ENCODE measurements around the gene OPRD1.
"Not testable (repeated sequence)": the region's sequence is repeated elsewhere in the genome, so short reads cannot be mapped to it uniquely, and the experiment has no call there.

OPRD1 gene

DNA sequence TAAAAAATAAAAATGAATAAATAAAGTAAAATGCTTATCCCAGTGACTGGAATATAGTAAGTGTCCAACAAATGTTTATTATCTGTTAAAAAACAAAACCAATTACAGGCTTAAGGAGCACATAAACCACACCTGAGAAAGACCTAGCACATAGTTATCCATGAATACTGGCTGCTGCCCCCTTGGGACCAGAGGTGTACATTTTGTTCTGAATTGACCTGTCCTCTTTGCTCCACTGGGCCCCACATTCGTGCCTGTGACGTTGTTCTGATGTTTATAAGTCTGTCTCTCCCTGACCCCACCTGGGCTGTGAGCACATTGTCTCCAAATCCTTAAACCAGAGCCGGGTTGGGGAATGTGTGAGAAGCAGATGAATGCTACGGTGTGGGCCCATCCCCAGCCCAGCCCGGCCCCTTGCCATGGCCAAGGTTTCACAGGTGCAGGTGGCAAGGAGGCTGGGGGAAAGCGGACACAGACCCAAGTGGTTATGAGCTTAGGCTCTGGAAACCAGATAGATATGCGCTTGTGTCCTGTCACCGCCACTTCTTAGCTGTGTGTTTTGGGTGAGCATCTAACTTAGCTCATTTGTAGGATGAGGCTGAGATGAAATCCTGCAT lies 29.1 kb downstream of the OPRD1 start:
- Histone ChIP-seq H3K4me2 (ENCODE audit: low read length) (no peak overlapping the region), H3K36me3 (ENCODE audit: control insufficient read depth in 1 of 2, insufficient read depth in 2 of 2, low read length in 2 of 2) (no peaks in the 10 kb centered on the region), H3K79me2 (ENCODE audit: control insufficient read depth, insufficient read depth, low read length, poor library complexity) (no peaks in the 10 kb centered on the region), H2AK5ac (ENCODE audit: low read length) (no peak overlapping the region), H4K12ac (ENCODE audit: low read depth, low read length) (no peak overlapping the region), H3K23ac (ENCODE audit: low read length) (no peak overlapping the region), H3K4ac (ENCODE audit: low read depth, low read length) (no peak overlapping the region), H3K9me3 (ENCODE audit: insufficient read depth, low read depth, low read length) (no peaks in the 10 kb centered on the region), H3K79me1 (ENCODE audit: low read length) (no peaks in the 10 kb centered on the region), H2BK120ac (ENCODE audit: insufficient read depth, low read length, poor library complexity) (no peak overlapping the region), H2AFZ (ENCODE audit: insufficient read depth, low read length, poor library complexity) (no peak overlapping the region), H3K9ac (ENCODE audit: low read length) (no peak overlapping the region), H4K8ac (ENCODE audit: low read depth, low read length) (no peak overlapping the region), H3K14ac (ENCODE audit: low read length) (no peak overlapping the region), H3K4me3 (ENCODE audit: low read depth, low read length) (no peak overlapping the region), H4K91ac (ENCODE audit: low read depth, low read length) (no peak overlapping the region), H2BK12ac (ENCODE audit: low read length) (no peak overlapping the region), H3K4me1 (ENCODE audit: control insufficient read depth in 1 of 2, insufficient read depth in 2 of 2, low read length in 2 of 2) (no peaks in the 10 kb centered on the region), H3K27ac (ENCODE audit: low read depth, low read length) (no peak overlapping the region), H2BK5ac (ENCODE audit: low read depth, low read length, poor library complexity) (no peak overlapping the region), H3K18ac (ENCODE audit: low read length) (no peak overlapping the region), H3K27me3 (ENCODE audit: insufficient read depth, low read length) (no peaks in the 10 kb centered on the region)
- WGBS (ENCODE audit: extremely low coverage, insufficient coverage, insufficient read length) = no CpG with 5 or more reads among the region's 8 CpGs
- no peak for DNase-seq

DNA sequence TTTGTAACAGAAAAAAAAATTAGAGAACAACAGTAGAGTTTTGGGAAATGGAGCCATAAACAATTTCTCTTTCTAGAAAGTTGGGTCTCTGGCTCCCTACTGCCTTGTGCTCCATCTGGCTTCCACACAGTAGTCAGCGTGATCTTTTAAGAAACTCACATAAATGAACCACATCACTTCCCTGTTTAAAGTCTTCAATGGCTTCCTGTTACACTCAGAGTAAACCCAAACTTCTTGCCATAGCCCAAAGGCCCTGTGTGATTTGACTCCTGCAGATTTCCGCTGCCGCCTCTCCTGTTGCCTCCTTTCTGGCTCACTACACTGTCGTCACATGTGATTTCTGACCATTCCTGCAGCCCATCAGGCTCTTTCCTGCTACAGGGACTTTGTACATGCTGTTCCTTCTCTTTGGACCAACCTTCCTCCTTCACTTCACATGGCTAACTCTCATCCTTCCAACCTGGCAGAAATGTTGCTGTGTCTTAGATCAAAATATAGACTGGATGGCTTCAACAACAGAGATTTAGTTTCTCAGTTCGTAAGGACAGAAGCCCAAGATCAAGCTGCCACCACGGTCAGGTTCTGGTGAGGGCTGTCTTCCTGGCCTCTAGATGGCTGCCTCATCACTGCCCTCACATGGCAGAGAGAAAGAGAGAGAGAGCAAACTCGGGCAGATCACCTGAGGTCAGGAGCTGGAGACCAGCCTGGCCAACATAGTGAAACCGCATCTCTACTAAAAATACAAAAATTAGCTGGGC lies 34.0 kb downstream of the OPRD1 start:
- no peaks in the 10 kb centered on the region for H3K79me1 ChIP-seq (ENCODE audit: low read length)
- no peak overlapping the region for H3K18ac ChIP-seq (ENCODE audit: low read length)
- no peaks in the 10 kb centered on the region for H3K9me3 ChIP-seq (ENCODE audit: insufficient read depth, low read depth, low read length)
- H2BK5ac ChIP-seq (ENCODE audit: low read depth, low read length, poor library complexity) = no peak overlapping the region
- H4K91ac ChIP-seq (ENCODE audit: low read depth, low read length) = no peak overlapping the region
- no peaks in the 10 kb centered on the region for H3K36me3 ChIP-seq (ENCODE audit: control insufficient read depth in 1 of 2, insufficient read depth in 2 of 2, low read length in 2 of 2)
- DNase-seq = peak in 1 of 2 donors; percentile 8
- no peak overlapping the region for H4K12ac ChIP-seq (ENCODE audit: low read depth, low read length)
- H3K27ac ChIP-seq (ENCODE audit: low read depth, low read length) = no peak overlapping the region
- no peak overlapping the region for H3K4ac ChIP-seq (ENCODE audit: low read depth, low read length)
- H3K9ac ChIP-seq (ENCODE audit: low read length) = no peak overlapping the region
- no peak overlapping the region for H2AK5ac ChIP-seq (ENCODE audit: low read length)
- H3K4me2 ChIP-seq (ENCODE audit: low read length) = no peak overlapping the region
- no peaks in the 10 kb centered on the region for H3K4me1 ChIP-seq (ENCODE audit: control insufficient read depth in 1 of 2, insufficient read depth in 2 of 2, low read length in 2 of 2)
- no peak overlapping the region for H2AFZ ChIP-seq (ENCODE audit: insufficient read depth, low read length, poor library complexity)
- no peaks in the 10 kb centered on the region for H3K79me2 ChIP-seq (ENCODE audit: control insufficient read depth, insufficient read depth, low read length, poor library complexity)
- no peaks in the 10 kb centered on the region for H3K27me3 ChIP-seq (ENCODE audit: insufficient read depth, low read length)
- H3K4me3 ChIP-seq (ENCODE audit: low read depth, low read length) = no peak overlapping the region
- H3K14ac ChIP-seq (ENCODE audit: low read length) = no peak overlapping the region
- H2BK120ac ChIP-seq (ENCODE audit: insufficient read depth, low read length, poor library complexity) = no peak overlapping the region
- WGBS (ENCODE audit: extremely low coverage, insufficient coverage, insufficient read length) = no CpG with 5 or more reads among the region's 8 CpGs
- H2BK12ac ChIP-seq (ENCODE audit: low read length) = no peak overlapping the region
- no peak overlapping the region for H4K8ac ChIP-seq (ENCODE audit: low read depth, low read length)
- no peak overlapping the region for H3K23ac ChIP-seq (ENCODE audit: low read length)

DNA sequence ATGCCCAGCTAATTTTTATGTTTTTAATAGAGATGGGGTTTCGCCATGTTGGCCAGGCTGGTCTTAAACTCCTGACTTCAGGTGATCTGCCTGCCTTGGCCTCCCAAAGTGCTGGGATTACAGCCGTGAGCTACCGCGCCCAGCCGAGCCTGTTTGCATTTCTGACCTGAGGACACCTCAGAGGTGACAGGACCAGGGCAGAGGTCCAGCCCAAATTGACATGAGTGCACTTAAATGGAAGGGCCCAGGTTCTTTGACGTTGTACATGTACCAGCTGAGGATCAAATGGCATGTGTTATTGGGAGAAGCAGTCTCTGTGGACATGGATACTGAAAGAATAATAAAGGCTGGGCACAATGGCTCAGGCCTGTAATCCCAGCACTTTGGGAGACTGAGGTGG lies 35.2 kb downstream of the OPRD1 start:
- not testable (repeated sequence) for H3K4me3 ChIP-seq (ENCODE audit: low read depth, low read length); H2BK5ac ChIP-seq (ENCODE audit: low read depth, low read length, poor library complexity); H3K9me3 ChIP-seq (ENCODE audit: insufficient read depth, low read depth, low read length); H4K12ac ChIP-seq (ENCODE audit: low read depth, low read length); H3K79me1 ChIP-seq (ENCODE audit: low read length); H3K27ac ChIP-seq (ENCODE audit: low read depth, low read length); H3K36me3 ChIP-seq (ENCODE audit: control insufficient read depth in 1 of 2, insufficient read depth in 2 of 2, low read length in 2 of 2); H2BK12ac ChIP-seq (ENCODE audit: low read length); H3K27me3 ChIP-seq (ENCODE audit: insufficient read depth, low read length); H4K91ac ChIP-seq (ENCODE audit: low read depth, low read length); H2AFZ ChIP-seq (ENCODE audit: insufficient read depth, low read length, poor library complexity); H3K4ac ChIP-seq (ENCODE audit: low read depth, low read length); H3K4me2 ChIP-seq (ENCODE audit: low read length); H3K79me2 ChIP-seq (ENCODE audit: control insufficient read depth, insufficient read depth, low read length, poor library complexity); H2BK120ac ChIP-seq (ENCODE audit: insufficient read depth, low read length, poor library complexity); H2AK5ac ChIP-seq (ENCODE audit: low read length); H3K23ac ChIP-seq (ENCODE audit: low read length); DNase-seq; H3K4me1 ChIP-seq (ENCODE audit: control insufficient read depth in 1 of 2, insufficient read depth in 2 of 2, low read length in 2 of 2); H4K8ac ChIP-seq (ENCODE audit: low read depth, low read length); H3K18ac ChIP-seq (ENCODE audit: low read length); H3K14ac ChIP-seq (ENCODE audit: low read length); H3K9ac ChIP-seq (ENCODE audit: low read length)
- no CpG with 5 or more reads among the region's 6 CpGs for WGBS (ENCODE audit: extremely low coverage, insufficient coverage, insufficient read length)

DNA sequence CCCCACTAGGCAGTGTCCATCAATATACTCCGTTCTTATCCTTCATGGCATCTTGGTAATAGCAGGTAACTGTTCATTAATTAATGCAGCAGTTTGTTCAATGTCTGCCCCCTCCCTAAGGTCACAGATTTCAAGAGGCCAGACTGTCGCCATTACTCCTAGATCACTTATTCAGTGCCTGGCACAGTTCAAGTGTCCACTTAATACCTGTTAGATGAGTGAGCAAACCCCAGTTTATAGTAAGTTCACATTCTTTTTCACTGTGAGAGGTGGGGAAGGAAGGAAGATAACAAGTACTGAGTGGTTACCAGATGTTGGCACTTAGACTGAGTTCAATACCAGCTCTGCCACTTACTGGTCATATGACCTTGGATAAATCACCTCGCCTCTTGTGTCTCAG lies 36.4 kb downstream of the OPRD1 start:
- H2AK5ac ChIP-seq (ENCODE audit: low read length) = no peak overlapping the region

More for the DNA sequence above, 36.4 kb downstream of the OPRD1 start:
- Histone ChIP-seq H3K18ac (ENCODE audit: low read length) (no peak overlapping the region), H3K4ac (ENCODE audit: low read depth, low read length) (no peak overlapping the region), H3K4me3 (ENCODE audit: low read depth, low read length) (no peak overlapping the region), H3K9ac (ENCODE audit: low read length) (no peak overlapping the region), H3K4me2 (ENCODE audit: low read length) (no peak overlapping the region), H3K14ac (ENCODE audit: low read length) (no peak overlapping the region), H4K91ac (ENCODE audit: low read depth, low read length) (no peak overlapping the region), H3K27me3 (ENCODE audit: insufficient read depth, low read length) (no peaks in the 10 kb centered on the region), H3K23ac (ENCODE audit: low read length) (peak overlapping the region; percentile 44), H3K79me1 (ENCODE audit: low read length) (no peaks in the 10 kb centered on the region), H3K27ac (ENCODE audit: low read depth, low read length) (no peak overlapping the region), H3K9me3 (ENCODE audit: insufficient read depth, low read depth, low read length) (no peaks in the 10 kb centered on the region), H3K36me3 (ENCODE audit: control insufficient read depth in 1 of 2, insufficient read depth in 2 of 2, low read length in 2 of 2) (no peaks in the 10 kb centered on the region), H3K4me1 (ENCODE audit: control insufficient read depth in 1 of 2, insufficient read depth in 2 of 2, low read length in 2 of 2) (no peaks in the 10 kb centered on the region), H3K79me2 (ENCODE audit: control insufficient read depth, insufficient read depth, low read length, poor library complexity) (no peaks in the 10 kb centered on the region), H2BK5ac (ENCODE audit: low read depth, low read length, poor library complexity) (no peak overlapping the region), H2AFZ (ENCODE audit: insufficient read depth, low read length, poor library complexity) (no peak overlapping the region), H2BK12ac (ENCODE audit: low read length) (no peak overlapping the region), H4K12ac (ENCODE audit: low read depth, low read length) (no peak overlapping the region), H4K8ac (ENCODE audit: low read depth, low read length) (no peak overlapping the region), H2BK120ac (ENCODE audit: insufficient read depth, low read length, poor library complexity) (no peak overlapping the region)
- DNase-seq = no peak
- WGBS (ENCODE audit: extremely low coverage, insufficient coverage, insufficient read length) = no CpG with 5 or more reads among the region's 3 CpGs

All from trophoblast cell (in vitro differentiated cells and primary cell).